ENCODE results near the gene NRP2.

DNA sequence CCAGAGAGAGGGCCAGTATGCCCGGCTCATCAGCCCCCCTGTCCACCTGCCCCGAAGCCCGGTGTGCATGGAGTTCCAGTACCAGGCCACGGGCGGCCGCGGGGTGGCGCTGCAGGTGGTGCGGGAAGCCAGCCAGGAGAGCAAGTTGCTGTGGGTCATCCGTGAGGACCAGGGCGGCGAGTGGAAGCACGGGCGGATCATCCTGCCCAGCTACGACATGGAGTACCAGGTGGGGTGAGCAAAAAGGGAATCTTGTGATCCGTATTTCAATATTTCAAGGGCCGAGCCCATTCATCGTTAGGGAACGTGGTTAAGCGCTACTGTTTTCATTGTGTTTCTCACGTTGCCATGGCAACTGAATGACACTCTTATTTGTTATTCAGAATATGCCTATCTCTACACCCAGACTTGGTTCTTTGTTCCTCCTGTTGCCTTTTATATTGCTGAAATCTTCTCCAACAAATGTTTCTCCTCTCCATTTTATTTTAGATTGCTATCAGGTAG lies 81.5 kb downstream of the NRP2 start:
- peak in 4 of 6 experiments; percentile 33 to 63 (median 60) for TF ChIP-seq CTCF (IDR thresholded peaks at IDR 0.05)
- no peak for TF ChIP-seq POLR2A (IDR thresholded peaks at IDR 0.05)

All from Peyer's patch (tissue), 4 donors.